SK-N-SH (cell line): Measurements from ENCODE around the gene GAL3ST3. TPM values are rescaled to one million over a fixed set of nuclear protein-coding genes. Genes with fewer than 3 reads are reported as not detected.

Experiments used
- CTCF ChIA-PET: fragments of 300-600, 350-600 bp; formaldehyde crosslinking; extraction: SDS; loops from one replicate; lab custom pipeline; 2021; lab: Yijun Ruan, JAX
- POLR2A ChIA-PET: fragments of 350-600 bp; sonication (Branson Sonifier 250); formaldehyde crosslinking; extraction: SDS; loops from one replicate; lab custom pipeline; 2020; ENCODE audit warnings: antibody characterized with exemption, inconsistent platforms; lab: Yijun Ruan, JAX
- DNase-seq: peaks from one replicate; pipeline ENCODE4 v3.0.0; 2012
- H2AFZ ChIP-seq: fragments of 200-600 bp; sonication (generic); 2 replicates; pipeline ENCODE4 v1.8.1; 2016; ENCODE audit warnings: antibody characterized with exemption, mild to moderate bottlenecking, low read depth
- H3F3A ChIP-seq: fragments of 200-600 bp; sonication (generic); replicated peaks from 2 replicates; pipeline ENCODE3; 2016; ENCODE audit warnings: antibody characterized with exemption, mild to moderate bottlenecking; ENCODE audit not compliant: insufficient read depth
- H3K27ac ChIP-seq, 2 experiments: fragments of 200-500 bp in 1 of 2; fragments of 200-600 bp in 1 of 2; sonication (Bioruptor generic) in 1 of 2; sonication (generic), shearing (Covaris generic) in 1 of 2; 2 replicates each; pipeline versions ENCODE4 v1.5.1 to v1.6.1; 2014 to 2016; ENCODE audit warnings: low read depth in 2 of 2, inconsistent platforms in 1 of 2, low read length in 1 of 2, mild to moderate bottlenecking in 1 of 2, mixed read lengths in 1 of 2
- H3K27me3 ChIP-seq: fragments of 200-600 bp; sonication (generic), shearing (Covaris generic); 2 replicates; pipeline ENCODE4 v1.6.1; 2016; ENCODE audit warnings: mixed run types; ENCODE audit not compliant: insufficient read depth
- H3K36me3 ChIP-seq, 2 experiments: fragments of 200-500 bp in 1 of 2; fragments of 200-600 bp in 1 of 2; sonication (Bioruptor generic) in 1 of 2; sonication (generic) in 1 of 2; replicated peaks in 1 of 2; 2 replicates each; pipeline versions ENCODE3 to v1.5.1; 2014 to 2016; ENCODE audit warnings: low read length in 1 of 2, mild to moderate bottlenecking in 1 of 2; ENCODE audit not compliant: insufficient read depth in 2 of 2, control insufficient read depth in 1 of 2
- H3K4me1 ChIP-seq, 2 experiments: fragments of 200-500 bp in 1 of 2; fragments of 200-600 bp in 1 of 2; sonication (Bioruptor generic) in 1 of 2; sonication (generic), shearing (Covaris generic) in 1 of 2; 2 replicates each; pipeline versions ENCODE4 v1.5.1 to v1.6.1; 2014 to 2016; ENCODE audit warnings: low read depth in 1 of 2, low read length in 1 of 2, mixed run types in 1 of 2; ENCODE audit not compliant: insufficient read depth in 2 of 2, control insufficient read depth in 1 of 2
- H3K4me2 ChIP-seq: fragments of 200-600 bp; sonication (generic), shearing (Covaris generic); 2 replicates; pipeline ENCODE4 v1.6.1; 2017; ENCODE audit warnings: mixed run types
- H3K4me3 ChIP-seq, 2 experiments: fragments of 200-500 bp in 1 of 2; fragments of 200-600 bp in 1 of 2; sonication (Bioruptor generic) in 1 of 2; sonication (generic), shearing (Covaris generic) in 1 of 2; 2 replicates each; pipeline versions ENCODE4 v1.5.1 to v1.8.1; 2014 to 2016; ENCODE audit warnings: low read depth in 2 of 2, inconsistent platforms in 1 of 2, low read length in 1 of 2, mild to moderate bottlenecking in 1 of 2, mixed read lengths in 1 of 2, moderate library complexity in 1 of 2
- H3K79me2 ChIP-seq: fragments of 200-600 bp; sonication (generic); 2 replicates; pipeline ENCODE4 v1.8.1; 2017; ENCODE audit warnings: mild to moderate bottlenecking; ENCODE audit not compliant: insufficient read depth
- H3K9ac ChIP-seq: fragments of 200-600 bp; sonication (generic); 2 replicates; pipeline ENCODE4 v1.6.1; 2017; ENCODE audit warnings: mixed run types
- H3K9me2 ChIP-seq: fragments of 200-600 bp; sonication (generic); 2 replicates; pipeline ENCODE4 v1.6.1; 2017; ENCODE audit warnings: mixed run types
- H3K9me3 ChIP-seq: fragments of 200-600 bp; sonication (generic); 2 replicates; pipeline ENCODE4 v1.6.1; 2017; ENCODE audit warnings: mixed run types, mild to moderate bottlenecking, moderate library complexity
- H4K20me1 ChIP-seq: fragments of 200-600 bp; sonication (generic); 2 replicates; pipeline ENCODE4 v1.6.1; 2017; ENCODE audit warnings: mild to moderate bottlenecking, mixed run types; ENCODE audit not compliant: insufficient read depth
- CHD2 ChIP-seq: fragments of 150-350 bp; IDR thresholded peaks from 2 replicates; pipeline ENCODE4 v1.6.1; 2018; ENCODE audit warnings: low read length; ENCODE audit not compliant: partially characterized antibody
- CTCF ChIP-seq: fragments of 200-600 bp; sonication (generic); IDR thresholded peaks from 2 replicates; pipeline ENCODE4 v1.6.1; 2017; ENCODE audit warnings: antibody characterized with exemption, mild to moderate bottlenecking, moderate library complexity
- FOSL2 ChIP-seq: IDR thresholded peaks from 2 replicates; pipeline ENCODE4 v1.4.0; 2012; ENCODE audit warnings: low read depth, mild to moderate bottlenecking, moderate library complexity, borderline replicate concordance
- FOXM1 ChIP-seq: IDR thresholded peaks from 2 replicates; pipeline ENCODE4 v1.4.0; 2012; ENCODE audit warnings: low read depth, mild to moderate bottlenecking
- GATA2 ChIP-seq: sonication (generic); formaldehyde crosslinking; IDR thresholded peaks from 2 replicates; pipeline ENCODE4 v1.5.0; 2020; ENCODE audit warnings: mild to moderate bottlenecking, missing genetic modification reagents
- IRF3 ChIP-seq: fragments of 150-350 bp; IDR thresholded peaks from 2 replicates; pipeline ENCODE4 v1.6.1; 2016; ENCODE audit warnings: mild to moderate bottlenecking, low read depth, low read length
- JUND ChIP-seq: IDR thresholded peaks from 2 replicates; pipeline ENCODE4 v1.4.0; 2012
- MXI1 ChIP-seq: IDR thresholded peaks from 2 replicates; pipeline ENCODE4 v1.6.1; 2012; ENCODE audit warnings: mild to moderate bottlenecking, low read depth, low read length, improper control_type of control experiment
- PBX3 ChIP-seq: IDR thresholded peaks from 2 replicates; pipeline ENCODE4; 2012
- RAD21 ChIP-seq: IDR thresholded peaks from 2 replicates; pipeline ENCODE4 v1.6.1; 2012; ENCODE audit warnings: mild to moderate bottlenecking, low read length
- RXRA ChIP-seq: IDR thresholded peaks from 2 replicates; pipeline ENCODE4 v1.4.0; 2012; ENCODE audit warnings: low read depth, mild to moderate bottlenecking, borderline replicate concordance
- SMC3 ChIP-seq: IDR thresholded peaks from 2 replicates; pipeline ENCODE4 v1.6.1; 2012; ENCODE audit warnings: low read depth, low read length, improper control_type of control experiment
- YY1 ChIP-seq: IDR thresholded peaks from 2 replicates; pipeline ENCODE4 v1.4.0; 2012; ENCODE audit warnings: low read depth, mild to moderate bottlenecking
- WGBS: methylation state at CpG from one replicate; pipeline ENCODE4 v1.1.6; 2017; ENCODE audit warnings: low lambda C conversion rate; 5-methylcytosine and 5-hydroxymethylcytosine counted together
- polyA plus RNA-seq, 3 experiments: library from polyadenylated mRNA; depleted of rRNA; stranded (reverse); fragments of >200 nt; gene quantifications; 2 replicates each; pipeline ENCODE4 v1.2.3, GENCODE V29; 2012
- TF ChIP-seq, protein P1 (sequence below): IDR thresholded peaks from 2 replicates; pipeline ENCODE4 v1.4.0; 2012; ENCODE audit warnings: low read depth
- TF ChIP-seq, protein P2 (sequence below): IDR thresholded peaks from 2 replicates; pipeline ENCODE4 v1.4.0; 2012; ENCODE audit warnings: low read depth, borderline replicate concordance
- TF ChIP-seq, protein P3 (sequence below): fragments of 150-350 bp; IDR thresholded peaks from 2 replicates; pipeline ENCODE4 v1.6.1; 2017; ENCODE audit warnings: antibody characterized with exemption, low read length, low read depth, borderline replicate concordance

Gene GAL3ST3
- polyA plus RNA-seq, 1 of the 3 experiments (the other 2 are of a cell fraction): 3.2 TPM

GRCh38 chr11:66022401-66023185, 26.4 kb downstream of the GAL3ST3 start:
- Histone ChIP-seq H3K27ac (no peak overlapping the region), H3K79me2 (peaks cover 29% of the 10 kb centered on the region; the same call in 1 of the 2 replicates), H3K9me3 (no peaks in the 10 kb centered on the region), H3F3A (peaks cover 4% of the 10 kb centered on the region), H3K4me2 (peak overlapping the region; percentile 39; the same call in 1 of the 2 replicates), H3K4me1 (peaks cover 3 to 21% of the 10 kb centered on the region in 2 experiments; a peak in 3 of 4 replicates), H4K20me1 (no peaks in the 10 kb centered on the region), H3K9ac (0 out of 2 replicates have a peak overlapping the region, but pooled peaks have one; percentile 45), H2AFZ (peak overlapping the region; percentile 63), H3K4me3 (peak overlapping the region; percentile 17 to 29; a peak in 2 of 4 replicates), H3K9me2 (no peaks in the 10 kb centered on the region), H3K36me3 (no peaks in the 10 kb centered on the region), H3K27me3 (no peaks in the 10 kb centered on the region)
- CTCF ChIA-PET: interaction anchor here (0.6 to 3.2 kb wide), 40 partner anchors 9 to 396 kb away, joined by 3 to 55 read pairs (median 4); partner anchors contain the start of genes BANF1, CCDC85B, CST6 and EIF1AD
- POLR2A ChIA-PET: interaction anchor here (1.4 kb wide), 1 partner anchor 22 kb away, joined by 7 read pairs; no protein-coding TSS in a partner anchor
- TF ChIP-seq CHD2 (no peak), RAD21 (peak; percentile 67), CTCF (peak; percentile 90), FOXM1 (no peak), SMC3 (peak; percentile 55)
- TF ChIP-seq, protein P1, sequence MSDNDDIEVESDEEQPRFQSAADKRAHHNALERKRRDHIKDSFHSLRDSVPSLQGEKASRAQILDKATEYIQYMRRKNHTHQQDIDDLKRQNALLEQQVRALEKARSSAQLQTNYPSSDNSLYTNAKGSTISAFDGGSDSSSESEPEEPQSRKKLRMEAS: peak; percentile 69
- DNase-seq: peak; percentile 95
- 46% methylated on average over 18 of the region's 46 CpGs for WGBS

- no peak overlapping the region for H3K4me3 ChIP-seq
- ChIA-PET CTCF (interaction anchor here (0.5 to 1.8 kb wide), 5 partner anchors 17 to 262 kb away, joined by 3 to 8 read pairs (median 4); partner anchors contain the start of gene FIBP), POLR2A (no interaction called here)
- H2AFZ ChIP-seq: no peak overlapping the region
- H3K9ac ChIP-seq: peak overlapping the region; percentile 25; the same call in 1 of the 2 replicates
- peaks cover 6 to 31% of the 10 kb centered on the region in 2 experiments; a peak in 3 of 4 replicates for H3K4me1 ChIP-seq
- no peaks in the 10 kb centered on the region for H3K9me3 ChIP-seq
- no peaks in the 10 kb centered on the region for H3K36me3 ChIP-seq
- DNase-seq: no peak
- H3K27me3 ChIP-seq: no peaks in the 10 kb centered on the region
- peak overlapping the region; percentile 67 for H3K4me2 ChIP-seq
- H3K9me2 ChIP-seq: no peaks in the 10 kb centered on the region
- H3K27ac ChIP-seq: peak overlapping the region in 1 of 2 experiments; percentile 63; a peak in 2 of 4 replicates
- H4K20me1 ChIP-seq: no peaks in the 10 kb centered on the region
- H3F3A ChIP-seq: peaks cover 12% of the 10 kb centered on the region
- peaks cover 38% of the 10 kb centered on the region; the same call in 1 of the 2 replicates for H3K79me2 ChIP-seq
- 69% methylated on average over 23 of the region's 25 CpGs for WGBS
- TF ChIP-seq PBX3 (peak; percentile 36; the same call in 1 of the 2 replicates), IRF3 (no peak), RXRA (no peak), FOXM1 (no peak), GATA2 (CRISPR knock-in tag) (no peak), MXI1 (no peak), YY1 (no peak), FOSL2 (peak; percentile 93), JUND (peak; percentile 78; the same call in 1 of the 2 replicates), CHD2 (no peak)
- TF ChIP-seq, protein P2, sequence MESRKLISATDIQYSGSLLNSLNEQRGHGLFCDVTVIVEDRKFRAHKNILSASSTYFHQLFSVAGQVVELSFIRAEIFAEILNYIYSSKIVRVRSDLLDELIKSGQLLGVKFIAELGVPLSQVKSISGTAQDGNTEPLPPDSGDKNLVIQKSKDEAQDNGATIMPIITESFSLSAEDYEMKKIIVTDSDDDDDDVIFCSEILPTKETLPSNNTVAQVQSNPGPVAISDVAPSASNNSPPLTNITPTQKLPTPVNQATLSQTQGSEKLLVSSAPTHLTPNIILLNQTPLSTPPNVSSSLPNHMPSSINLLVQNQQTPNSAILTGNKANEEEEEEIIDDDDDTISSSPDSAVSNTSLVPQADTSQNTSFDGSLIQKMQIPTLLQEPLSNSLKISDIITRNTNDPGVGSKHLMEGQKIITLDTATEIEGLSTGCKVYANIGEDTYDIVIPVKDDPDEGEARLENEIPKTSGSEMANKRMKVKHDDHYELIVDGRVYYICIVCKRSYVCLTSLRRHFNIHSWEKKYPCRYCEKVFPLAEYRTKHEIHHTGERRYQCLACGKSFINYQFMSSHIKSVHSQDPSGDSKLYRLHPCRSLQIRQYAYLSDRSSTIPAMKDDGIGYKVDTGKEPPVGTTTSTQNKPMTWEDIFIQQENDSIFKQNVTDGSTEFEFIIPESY: no peak
- TF ChIP-seq, protein P3, sequence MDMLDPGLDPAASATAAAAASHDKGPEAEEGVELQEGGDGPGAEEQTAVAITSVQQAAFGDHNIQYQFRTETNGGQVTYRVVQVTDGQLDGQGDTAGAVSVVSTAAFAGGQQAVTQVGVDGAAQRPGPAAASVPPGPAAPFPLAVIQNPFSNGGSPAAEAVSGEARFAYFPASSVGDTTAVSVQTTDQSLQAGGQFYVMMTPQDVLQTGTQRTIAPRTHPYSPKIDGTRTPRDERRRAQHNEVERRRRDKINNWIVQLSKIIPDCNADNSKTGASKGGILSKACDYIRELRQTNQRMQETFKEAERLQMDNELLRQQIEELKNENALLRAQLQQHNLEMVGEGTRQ: no peak
Observed at GRCh38 chr11:66020618-66021357, 28.2 kb downstream of the GAL3ST3 start.
